GM12878 (cell line): ENCODE measurements around the gene ARAP1. TPM values are rescaled to one million over a fixed set of nuclear protein-coding genes. Genes with fewer than 3 reads are reported as not detected.

Source experiments
- ATAC-seq: fragments of 200-7000 bp; cut with Tn5 transposase; 3 replicates; pipeline ENCODE4 v1.9.1; 2020; ENCODE audit warnings: mild to moderate bottlenecking, moderate library complexity
- BruUV-seq: library from RNA; stranded (reverse); fragments of 400-500 nt; replicated peaks from 2 replicates; lab custom pipeline; 2021; lab: Mats Ljungman, UMichigan
- CTCF ChIA-PET: fragments of 300-600 bp; sonication (Branson Sonifier 250); formaldehyde crosslinking; extraction: SDS; loops from one replicate; lab custom pipeline; 2021; ENCODE audit warnings: inconsistent platforms; lab: Yijun Ruan, JAX
- POLR2A ChIA-PET: fragments of 350-600 bp; formaldehyde crosslinking; extraction: SDS; loops from one replicate; lab custom pipeline; 2021; ENCODE audit warnings: inconsistent platforms; lab: Charles Lee
- RAD21 ChIA-PET: fragments of 300-600 bp; sonication (Branson Sonifier 250); formaldehyde crosslinking; loops from one replicate; lab custom pipeline; 2023; ENCODE audit warnings: antibody characterized with exemption; ENCODE audit not compliant: unreplicated experiment; lab: Charles Lee
- SMC1A ChIA-PET: fragments of 300-600 bp; sonication (Branson Sonifier 250); formaldehyde crosslinking; loops from one replicate; lab custom pipeline; 2023; ENCODE audit not compliant: unreplicated experiment, uncharacterized antibody; lab: Charles Lee
- DNase-seq: peaks from one replicate; pipeline ENCODE4 v3.0.0-alpha.2; 2011; ENCODE audit warnings: low read depth, low spot score
- FAIRE-seq: peaks from 3 replicates; lab custom pipeline; 2011; peaks lifted over from hg19 to GRCh38; lab: Jason Lieb, UNC
- H2AFZ ChIP-seq: 2 replicates; pipeline ENCODE4 v1.6.0; 2011; ENCODE audit warnings: low read depth, low read length, control low read depth; ENCODE audit not compliant: control insufficient read depth
- H3K27ac ChIP-seq: 2 replicates; pipeline ENCODE4 v1.5.1; 2011; ENCODE audit warnings: control low read depth; ENCODE audit not compliant: control insufficient read depth, insufficient read depth
- H3K27me3 ChIP-seq, 2 experiments: replicated peaks in 1 of 2; 2 replicates each; pipeline versions ENCODE4 v1.6.0 to v1.6.1; 2011; ENCODE audit warnings: low read length in 1 of 2; ENCODE audit not compliant: control insufficient read depth in 2 of 2, insufficient read depth in 2 of 2
- H3K36me3 ChIP-seq, 2 experiments: 2 replicates each; pipeline ENCODE4 v1.5.1; 2011; ENCODE audit warnings: low read length in 1 of 2; ENCODE audit not compliant: control insufficient read depth in 2 of 2, insufficient read depth in 2 of 2
- H3K4me1 ChIP-seq: 2 replicates; pipeline ENCODE4 v1.6.1; 2011; ENCODE audit warnings: mild to moderate bottlenecking, low read length, moderate library complexity, mixed read lengths; ENCODE audit not compliant: control insufficient read depth, insufficient read depth
- H3K4me2 ChIP-seq: 2 replicates; pipeline ENCODE4 v1.6.0; 2011; ENCODE audit warnings: control low read depth; ENCODE audit not compliant: control insufficient read depth, insufficient read depth
- H3K4me3 ChIP-seq: fragments of 200-600 bp; sonication (generic); 2 replicates; pipeline ENCODE4 v1.5.1; 2016
- H3K79me2 ChIP-seq: 2 replicates; pipeline ENCODE4 v1.6.0; 2011; ENCODE audit warnings: low read length; ENCODE audit not compliant: control insufficient read depth, insufficient read depth
- H3K9ac ChIP-seq: 2 replicates; pipeline ENCODE4 v1.8.0; 2011; ENCODE audit warnings: low read length, control low read depth, mixed read lengths; ENCODE audit not compliant: control insufficient read depth, insufficient read depth
- H3K9me3 ChIP-seq: replicated peaks from 3 replicates; pipeline ENCODE4 v1.5.1; 2011; ENCODE audit warnings: mild to moderate bottlenecking, low read length; ENCODE audit not compliant: control insufficient read depth, insufficient read depth
- H4K20me1 ChIP-seq: 2 replicates; pipeline ENCODE4 v1.6.0; 2011; ENCODE audit not compliant: control insufficient read depth, insufficient read depth
- CBFB ChIP-seq: IDR thresholded peaks from 2 replicates; pipeline ENCODE4 v1.6.1; 2016; ENCODE audit warnings: antibody characterized with exemption, low read depth
- ESRRA ChIP-seq: IDR thresholded peaks from 2 replicates; pipeline ENCODE4 v1.6.1; 2012; ENCODE audit warnings: mild to moderate bottlenecking, low read length, improper control_type of control experiment
- KAT2A ChIP-seq: conservative IDR thresholded peaks from 2 replicates; pipeline ENCODE4 v1.6.1; 2011; ENCODE audit warnings: low read depth, low read length; ENCODE audit not compliant: control insufficient read depth
- MAX ChIP-seq: IDR thresholded peaks from 2 replicates; pipeline ENCODE4 v1.6.1; 2012; ENCODE audit warnings: low read depth, low read length, improper control_type of control experiment
- MTA2 ChIP-seq: fragments of 450-650 bp; IDR thresholded peaks from 2 replicates; pipeline ENCODE4 v1.6.1; 2016; ENCODE audit warnings: low read depth, mild to moderate bottlenecking, moderate library complexity
- MYB ChIP-seq: fragments of 150-350 bp; IDR thresholded peaks from 2 replicates; pipeline ENCODE4 v1.6.1; 2014; ENCODE audit warnings: mild to moderate bottlenecking, low read depth, low read length, borderline replicate concordance
- RAD21 ChIP-seq: IDR thresholded peaks from 2 replicates; pipeline ENCODE4 v1.6.1; 2011; ENCODE audit warnings: mild to moderate bottlenecking, low read depth, low read length, moderate library complexity; ENCODE audit not compliant: insufficient read depth
- RB1 ChIP-seq: fragments of 450-650 bp; formaldehyde crosslinking; IDR thresholded peaks from 2 replicates; pipeline ENCODE4 v1.6.1; 2017; ENCODE audit warnings: mild to moderate bottlenecking, borderline replicate concordance
- SP1 ChIP-seq: IDR thresholded peaks from one replicate; pipeline ENCODE4 v1.6.1; 2011; ENCODE audit warnings: low read depth, low read length
- STAT3 ChIP-seq: IDR thresholded peaks from 2 replicates; pipeline ENCODE4 v1.6.1; 2011; ENCODE audit warnings: low read depth, low read length, improper control_type of control experiment
- TAF1 ChIP-seq: IDR thresholded peaks from 2 replicates; pipeline ENCODE4 v1.6.1; 2011; ENCODE audit warnings: mild to moderate bottlenecking, low read depth, low read length, borderline replicate concordance
- ZBTB33 ChIP-seq: fragments of 450-650 bp; IDR thresholded peaks from 2 replicates; pipeline ENCODE4 v1.6.1; 2017; ENCODE audit warnings: mild to moderate bottlenecking
- WGBS: methylation state at CpG from one replicate; pipeline ENCODE4 v1.1.6; 2016; ENCODE audit warnings: low lambda C conversion rate; ENCODE audit not compliant: insufficient replicate concordance, insufficient coverage; ENCODE audit errors: missing lambda C conversion rate; 5-methylcytosine and 5-hydroxymethylcytosine counted together
- in situ Hi-C: fragments of 300-500 bp; cut with MboI; formaldehyde crosslinking; loops from 9 replicates; pipeline ENCODE4 v1.14.3; 2018; ENCODE audit warnings: mixed read lengths
- intact Hi-C: fragments of 100-400 bp; cut with micrococcal nuclease; formaldehyde crosslinking; loops from one replicate; pipeline ENCODE4 v1.14.2; 2022; ENCODE audit not compliant: unreplicated experiment
- polyA plus RNA-seq, 11 experiments: library from polyadenylated mRNA; depleted of rRNA in 4 of 11; unstranded in 6 of 11; stranded (reverse) in 5 of 11; fragments of >200 nt; fragmentation: Nextera tagmentation in 4 of 11; fragmentation: Illumina TruSeq in 1 of 11; extraction: Ambion mirVana in 4 of 11; extraction: Trizol in 1 of 11; gene quantifications; 1 replicate in 1 of 11; 2 replicates in 10 of 11; pipeline versions ENCODE4 v1.2.1 to v1.2.3, GENCODE V29; 2011 to 2016; ENCODE audit warnings: inconsistent platforms in 2 of 11, missing spikeins in 2 of 11, low read depth in 1 of 11
- total RNA-seq, 4 experiments: library from RNA; depleted of rRNA in 3 of 4; stranded (reverse); fragments of >200 nt in 3 of 4; fragmentation: Illumina TruSeq in 1 of 4; extraction: Trizol in 1 of 4; gene quantifications; 2 replicates each; pipeline versions ENCODE4 v1.2.1 to v1.2.3, GENCODE V29; 2013 to 2021

Gene ARAP1
- total and polyA plus RNA-seq, 10 of the 15 experiments (the other 5 are each of a cell fraction or from before 2014, with no cell fraction given), result 0.55 to 102 (median 51.0) TPM

GRCh38 chr11:72778535-72779494 lies 26.6 kb upstream of the ARAP1 start:
- POLR2A ChIA-PET, result interaction anchor here (0.5 to 1.0 kb wide), 4 partner anchors 8 to 48 kb away, joined by 3 read pairs; no protein-coding TSS in a partner anchor
- Histone ChIP-seq H4K20me1 (no peaks in the 10 kb centered on the region), H3K4me2 (no peak overlapping the region), H3K27ac (no peak overlapping the region), H2AFZ (no peak overlapping the region), H3K27me3 (no peaks in the 10 kb centered on the region), H3K9me3 (no peaks in the 10 kb centered on the region), H3K9ac (no peak overlapping the region), H3K36me3 (no peaks in the 10 kb centered on the region), H3K4me3 (no peak overlapping the region), H3K79me2 (no peaks in the 10 kb centered on the region), H3K4me1 (peaks cover 8% of the 10 kb centered on the region)
- no peak for FAIRE-seq
- WGBS, result 70% methylated on average over 7 of the region's 7 CpGs
- no peak for DNase-seq
- no peak for ATAC-seq
- CTCF ChIA-PET, result interaction anchor here (0.7 to 8.2 kb wide), 3 partner anchors 12 to 54 kb away, joined by 3 to 65 read pairs (median 6); partner anchors contain the start of gene STARD10
- in situ Hi-C loops, result no loop called here
- TSS peak; percentile 47 for BruUV-seq
- SMC1A ChIA-PET, result interaction anchor here (0.6 to 1.6 kb wide), 5 partner anchors 8 to 51 kb away, joined by 3 to 4 read pairs (median 3); no protein-coding TSS in a partner anchor
- RAD21 ChIA-PET, result interaction anchor here (1.0 to 1.8 kb wide), 3 partner anchors 14 to 54 kb away, joined by 3 to 5 read pairs (median 4); no protein-coding TSS in a partner anchor
- intact Hi-C loops, result no loop called here
- no peak for TF ChIP-seq MAX
- TF ChIP-seq RAD21, result no peak
- no peak for TF ChIP-seq MYB
- no peak for TF ChIP-seq CBFB
- TF ChIP-seq STAT3, result no peak
- no peak for TF ChIP-seq ESRRA
- no peak for TF ChIP-seq KAT2A
- TF ChIP-seq TAF1, result no peak
- TF ChIP-seq RB1, result no peak
- no peak for TF ChIP-seq ZBTB33
- no peak for TF ChIP-seq SP1
- no peak for TF ChIP-seq MTA2
